Measurements from ENCODE around the gene MTA2.

MTA2 gene

DNA sequence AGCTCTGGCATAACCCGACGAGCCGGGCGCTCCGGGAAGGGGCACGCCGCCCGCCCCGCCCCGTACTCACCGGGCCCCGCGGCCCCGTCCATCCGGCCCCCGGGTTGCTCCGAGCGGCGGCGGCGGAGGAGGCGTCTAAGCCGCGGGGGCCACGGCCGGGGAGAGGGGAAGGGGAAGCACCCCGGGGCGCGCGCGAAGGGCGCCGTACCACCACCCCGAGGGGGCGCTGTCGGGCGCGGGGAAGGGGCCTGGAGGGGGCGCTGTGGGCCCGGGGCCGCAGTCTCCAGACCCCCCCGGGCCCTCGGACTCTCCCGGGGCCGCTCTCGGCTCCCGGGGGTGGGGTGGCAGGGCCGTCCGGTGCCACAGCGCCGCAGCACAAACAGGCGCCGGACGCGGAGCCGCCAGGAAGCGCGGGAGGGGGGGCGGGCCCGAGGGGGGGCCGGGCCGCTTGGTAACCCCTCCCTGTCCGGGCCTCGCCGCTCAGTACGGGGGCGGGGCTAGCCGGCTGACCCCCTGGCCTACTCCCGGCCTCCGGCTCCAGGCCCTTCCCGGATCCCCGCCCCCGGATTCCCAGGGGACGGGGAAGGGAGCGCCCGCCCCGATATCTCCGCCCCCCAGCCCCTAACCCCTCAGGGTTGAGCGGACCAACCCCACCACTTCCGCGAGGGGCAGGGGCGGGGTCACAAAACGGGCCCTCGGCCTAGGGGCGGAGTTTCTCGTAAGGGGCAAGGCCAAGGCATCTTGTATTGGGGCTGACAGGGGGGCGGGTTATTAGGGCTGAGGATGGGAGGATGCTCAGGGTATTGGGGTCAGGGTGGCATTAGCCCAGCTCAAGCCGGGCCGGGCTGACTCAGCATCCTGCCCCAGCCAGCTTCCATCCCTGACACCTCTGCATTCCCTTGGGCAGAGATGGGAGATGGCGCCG, 11.0 kb upstream of the MTA2 start, which contains the start of the genes EML3 and ROM1:
Gene EML3 (minus strand): TSS at position 410 of the 925 bp plus-strand sequence. CDS start 318 bp downstream, at position 92.
Gene ROM1 (plus strand): TSS at position 892 of the 925 bp plus-strand sequence. CDS start 25 bp downstream, at position 917.
- peak; percentile 80 to 84 for DNase-seq (ENCODE audit: low read depth in 2 of 2)

DNA sequence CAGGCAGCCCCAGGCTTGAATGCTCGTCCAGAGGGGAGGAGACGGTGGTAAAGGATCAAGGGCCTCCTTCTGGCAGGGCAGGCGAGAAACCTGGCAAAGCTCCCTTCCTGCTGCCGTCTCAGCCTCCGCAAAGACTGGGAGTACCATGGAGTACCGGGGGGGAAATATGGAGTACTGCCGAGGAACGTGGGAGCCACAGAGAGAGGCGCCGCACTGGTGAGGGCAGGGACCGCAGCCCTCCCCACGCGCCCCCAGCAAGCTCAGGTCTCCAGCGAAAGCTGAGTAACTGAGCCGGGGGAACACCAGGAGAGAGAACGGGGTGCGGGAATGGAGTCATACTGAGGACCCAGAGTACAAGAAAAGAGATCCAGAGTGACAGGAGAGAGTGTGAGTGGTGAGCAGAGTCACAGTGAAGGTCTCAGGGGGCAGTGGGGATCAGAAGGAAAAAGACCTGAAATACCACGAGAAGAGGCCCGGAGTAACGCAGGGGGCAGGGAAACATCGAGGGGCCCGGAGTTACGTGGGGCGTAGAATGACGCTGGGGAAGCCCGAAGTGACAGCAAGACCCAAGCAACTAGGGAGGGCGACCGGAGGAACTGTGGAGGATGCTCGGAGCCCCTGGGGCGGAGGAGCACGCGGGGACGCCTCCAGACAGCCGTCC, 10.2 kb upstream of the MTA2 start:
- DNase-seq (ENCODE audit: low read depth in 2 of 2), result no peak

GRCh38 chr11:62610814-62611704, 9.4 kb upstream of the MTA2 start:
- no peak for DNase-seq (ENCODE audit: low read depth in 2 of 2)

- no peak for DNase-seq (ENCODE audit: low read depth in 2 of 2)
Observed at GRCh38 chr11:62610403-62610802, 8.7 kb upstream of the MTA2 start.

DNA sequence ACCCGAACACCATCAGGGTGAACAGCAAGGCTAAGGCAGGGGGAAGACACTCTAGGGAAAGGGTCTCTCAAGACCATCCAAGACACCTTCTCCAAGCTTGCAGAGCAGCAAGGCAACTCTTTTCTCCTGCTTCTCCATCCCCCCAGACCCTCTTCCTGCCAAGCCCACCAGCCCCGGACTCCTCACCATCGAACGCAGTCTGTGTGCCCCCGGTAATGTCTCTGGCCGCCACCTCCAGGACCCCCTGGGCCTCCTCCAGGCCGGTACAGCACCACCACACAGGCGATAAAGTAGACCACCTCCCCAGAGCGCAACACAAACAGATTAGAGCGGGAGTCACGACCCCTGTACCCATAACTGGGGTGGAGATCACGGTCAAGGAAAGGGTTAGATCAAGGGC, 7.1 kb upstream of the MTA2 start:
- DNase-seq (ENCODE audit: low read depth in 2 of 2), result no peak

DNA sequence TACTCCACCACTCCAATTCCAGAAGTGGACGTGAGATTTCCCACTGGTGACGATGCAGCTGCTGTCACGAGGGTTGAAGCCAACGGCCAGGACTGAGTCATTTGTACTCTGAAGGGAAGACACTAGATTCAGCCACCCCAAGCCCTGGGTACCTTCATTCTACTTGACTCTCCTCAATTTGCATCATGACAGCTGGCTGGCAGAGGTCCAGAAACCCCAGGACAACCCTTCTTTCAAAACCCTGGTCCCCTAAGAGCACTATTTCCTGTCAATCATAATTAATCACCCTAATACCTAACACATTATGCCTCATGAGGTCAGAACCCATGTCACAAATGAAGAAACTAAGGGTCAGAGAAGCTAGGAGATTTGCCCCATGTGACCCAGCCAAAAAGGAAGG, 6.0 kb upstream of the MTA2 start:
- DNase-seq (ENCODE audit: low read depth in 2 of 2), result no peak

DNA sequence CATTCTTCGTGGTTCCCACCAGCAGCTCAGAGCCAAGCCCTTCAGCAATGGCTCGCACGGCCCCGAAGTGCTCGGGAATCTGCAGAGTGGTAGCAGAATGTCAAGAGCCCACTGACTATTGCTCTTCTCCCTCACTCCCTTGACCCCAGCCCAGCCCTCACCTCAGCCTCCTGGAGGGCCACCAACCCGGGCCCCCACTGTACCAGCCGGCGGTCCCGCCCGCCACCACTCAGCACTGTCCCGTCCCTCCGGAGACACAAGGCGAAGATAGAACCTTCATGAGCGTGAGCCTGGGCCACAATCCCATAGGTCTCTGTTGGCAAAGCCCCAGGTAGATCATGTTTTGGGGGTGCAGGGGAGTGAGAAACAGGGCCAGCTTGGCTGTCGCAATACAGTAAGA, 4.2 kb upstream of the MTA2 start:
- DNase-seq (ENCODE audit: low read depth in 2 of 2), result no peak

DNA sequence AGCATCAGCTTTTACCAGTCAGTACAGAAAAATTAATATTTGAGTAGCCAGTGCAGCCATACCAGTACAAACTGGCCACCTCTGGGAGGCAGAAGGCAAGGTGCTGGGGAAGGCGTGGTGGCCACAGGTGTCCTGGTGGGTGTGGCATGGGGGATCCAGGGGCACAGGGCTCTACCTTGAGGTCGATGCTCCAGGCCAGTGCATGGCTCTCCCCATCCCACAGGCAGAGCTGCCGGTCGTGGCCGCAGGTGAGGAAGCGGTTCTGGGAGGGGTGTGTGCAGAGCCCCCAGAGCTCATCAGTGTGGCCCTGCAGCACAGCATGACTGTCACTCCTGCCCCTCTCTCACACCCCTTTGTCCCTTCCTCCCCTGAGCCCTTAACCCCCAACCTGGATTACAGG, 3.8 kb upstream of the MTA2 start:
- no peak for DNase-seq (ENCODE audit: low read depth in 2 of 2)

DNA sequence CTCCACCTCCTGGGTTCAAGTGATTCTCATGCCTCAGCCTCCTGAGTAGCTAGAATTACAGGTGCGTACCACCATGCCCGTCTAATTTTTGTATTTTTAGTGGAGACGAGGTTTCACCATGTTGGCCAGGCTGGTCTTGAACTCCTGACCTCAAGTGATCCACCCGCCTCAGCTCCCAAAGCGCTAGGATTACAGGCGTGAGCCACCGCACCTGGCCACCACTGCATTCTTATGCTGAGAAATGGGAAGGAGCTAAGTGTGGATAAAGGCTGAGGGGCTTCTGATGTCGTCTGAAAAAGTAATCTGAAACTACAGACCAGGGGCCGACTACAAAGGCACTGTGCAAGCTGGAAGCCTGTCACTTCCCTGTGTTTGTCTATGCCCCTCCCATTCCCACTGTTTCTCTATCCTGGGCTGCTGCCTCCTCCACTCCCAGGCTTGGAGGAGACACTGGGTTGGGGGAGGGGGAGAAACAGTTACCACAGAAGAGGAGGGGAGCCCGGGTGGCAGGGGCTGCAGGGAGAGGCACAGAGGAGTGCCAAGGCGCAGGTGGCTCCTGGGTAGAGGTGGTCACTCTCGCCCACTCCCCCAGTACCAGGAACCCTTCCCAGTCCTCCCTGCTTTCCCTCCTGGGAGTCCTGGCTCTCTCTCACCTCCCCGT, 2.9 kb upstream of the MTA2 start:
- no peak for DNase-seq (ENCODE audit: low read depth in 2 of 2)

DNA sequence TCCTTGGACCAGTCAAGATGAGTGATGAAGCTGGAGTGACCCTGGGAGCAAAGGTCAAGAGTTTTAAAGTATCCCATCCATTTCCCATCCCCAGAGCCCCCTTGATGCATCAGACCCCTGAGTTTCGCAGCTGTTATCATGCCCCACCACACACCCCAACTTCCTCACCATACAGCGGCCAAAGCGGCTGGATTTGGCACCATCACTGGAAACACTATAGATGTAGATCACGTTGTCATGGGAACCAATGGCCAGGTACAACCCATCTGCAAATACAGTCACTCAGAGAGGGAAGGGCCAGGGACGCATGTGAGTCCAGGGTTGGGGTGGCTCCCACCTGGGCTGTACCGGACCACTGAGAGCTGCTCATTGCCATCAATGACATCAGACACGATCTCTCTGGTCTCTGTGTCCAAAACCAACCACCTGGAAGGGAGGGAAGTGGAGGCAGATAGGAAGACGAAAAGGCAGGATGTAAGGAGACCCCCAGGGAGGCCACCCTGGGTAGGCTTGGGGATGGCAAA, 2.2 kb upstream of the MTA2 start:
- DNase-seq (ENCODE audit: low read depth in 2 of 2), result no peak

DNA sequence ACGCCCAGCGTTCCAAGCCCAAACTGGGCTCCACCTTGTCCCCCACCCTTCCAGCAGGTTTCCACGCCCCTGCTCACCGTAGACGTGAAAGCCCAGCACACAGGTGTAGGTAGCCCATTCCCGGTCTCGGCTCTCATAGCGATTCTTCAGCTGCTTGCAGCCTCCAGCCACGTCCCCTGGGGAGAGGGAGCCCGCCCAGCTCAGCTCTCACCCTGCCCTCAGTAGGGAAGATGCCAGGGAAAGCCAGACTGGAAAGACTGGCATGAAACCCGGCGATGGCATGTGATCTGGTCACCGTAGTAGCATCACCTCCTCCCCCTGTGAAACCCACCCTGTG, 1.4 kb upstream of the MTA2 start:
- DNase-seq (ENCODE audit: low read depth in 2 of 2), result no peak

- no peak for DNase-seq (ENCODE audit: low read depth in 2 of 2)
Observed at GRCh38 chr11:62602141-62603071, 741 bp upstream of the MTA2 start.

DNA sequence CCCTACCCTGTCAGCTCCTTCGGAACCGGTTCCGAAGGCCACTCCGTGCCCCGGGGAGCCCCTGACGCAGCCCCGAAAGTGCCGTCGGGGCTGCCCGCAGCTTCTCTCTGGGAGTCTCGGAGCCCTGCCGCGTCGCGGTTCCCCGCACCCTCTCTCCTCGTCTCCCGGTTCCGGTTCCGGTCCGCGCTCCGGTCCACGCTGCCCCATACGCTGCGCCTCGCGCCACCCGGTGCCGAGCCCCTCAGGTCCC, 618 bp downstream of the MTA2 start:
- no peak for DNase-seq (ENCODE audit: low read depth in 2 of 2)

- no peak for DNase-seq (ENCODE audit: low read depth in 2 of 2)
Observed at GRCh38 chr11:62600367-62601121, 1.1 kb downstream of the MTA2 start.

GRCh38 chr11:62599901-62600300, 1.8 kb downstream of the MTA2 start:
- no peak for DNase-seq (ENCODE audit: low read depth in 2 of 2)

DNA sequence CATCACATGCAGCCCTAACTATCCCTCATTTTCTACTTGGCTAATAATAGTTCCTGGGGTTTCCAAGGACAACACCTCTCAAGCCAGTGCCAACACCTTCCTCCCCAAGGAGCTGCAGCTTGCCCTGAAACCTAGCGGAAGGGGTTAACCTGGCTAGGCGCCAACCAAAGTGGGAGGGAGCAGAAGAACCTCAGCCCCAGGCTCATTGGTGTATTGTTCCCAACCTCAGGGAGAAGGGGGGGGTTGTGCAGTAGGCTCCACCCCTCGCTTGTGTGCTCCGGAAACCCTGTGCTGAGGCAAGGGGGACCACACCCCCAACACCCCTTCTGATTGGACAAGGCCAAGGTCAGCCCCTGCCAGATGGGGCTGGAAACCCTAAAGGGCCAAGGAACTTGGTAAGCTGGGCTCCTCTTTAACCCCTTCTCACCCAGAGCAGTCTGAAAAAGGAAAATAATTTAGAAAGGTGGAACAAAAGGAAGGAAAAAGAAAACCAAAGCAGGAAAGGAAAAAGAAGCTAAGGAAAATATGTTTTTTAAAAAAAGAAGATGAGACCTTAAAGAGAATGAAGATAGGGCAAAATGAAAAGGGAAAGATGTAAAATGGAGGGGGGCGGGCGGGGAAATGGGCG, 2.5 kb downstream of the MTA2 start:
- DNase-seq (ENCODE audit: low read depth in 2 of 2), result peak; percentile 93 to 95

DNA sequence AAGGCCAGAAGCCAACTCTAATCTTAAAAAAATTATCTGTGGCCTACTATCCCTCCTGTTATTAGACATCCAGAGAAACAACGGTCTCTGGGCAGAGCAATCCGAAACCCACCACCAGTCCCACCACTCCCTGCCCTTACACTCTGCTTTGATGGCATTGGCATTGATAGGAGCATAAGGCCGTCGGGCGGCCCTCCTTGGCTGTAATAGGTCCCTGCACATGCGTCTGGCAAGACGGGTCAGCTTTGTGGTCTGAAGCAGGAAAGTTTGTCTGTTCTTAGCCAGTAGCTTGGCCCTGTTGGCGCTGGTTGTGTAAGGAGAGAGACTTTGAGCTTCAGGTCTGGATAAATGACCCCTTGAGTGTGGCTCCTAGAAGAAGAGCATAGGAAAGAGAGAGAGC, 6.5 kb downstream of the MTA2 start:
- no peak for DNase-seq (ENCODE audit: low read depth in 2 of 2)

GRCh38 chr11:62593434-62594044, 8.1 kb downstream of the MTA2 start:
- DNase-seq (ENCODE audit: low read depth in 2 of 2), result peak; percentile 68 to 74

- DNase-seq (ENCODE audit: low read depth in 2 of 2), result no peak
Observed at GRCh38 chr11:62592989-62593421, 8.7 kb downstream of the MTA2 start.
